GM19468 (cell line): Measurements from ENCODE around the gene DYNLT4.
"Not testable (repeated sequence)": the region's sequence is repeated elsewhere in the genome, so short reads cannot be mapped to it uniquely, and the experiment has no call there.

Experiments used
- ATAC-seq: cut with Tn5 transposase; IDR thresholded peaks from one replicate; pipeline ENCODE4 v1.9.1; 2021; ENCODE audit warnings: mild to moderate bottlenecking, moderate library complexity, moderate number of reproducible peaks; ENCODE audit not compliant: unreplicated experiment; ENCODE audit errors: extremely low read depth

Gene DYNLT4, protein sequence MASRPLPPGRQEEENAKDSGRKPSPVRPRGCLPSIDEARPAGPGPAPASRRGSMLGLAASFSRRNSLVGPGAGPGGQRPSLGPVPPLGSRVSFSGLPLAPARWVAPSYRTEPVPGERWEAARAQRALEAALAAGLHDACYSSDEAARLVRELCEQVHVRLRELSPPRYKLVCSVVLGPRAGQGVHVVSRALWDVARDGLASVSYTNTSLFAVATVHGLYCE

DNA sequence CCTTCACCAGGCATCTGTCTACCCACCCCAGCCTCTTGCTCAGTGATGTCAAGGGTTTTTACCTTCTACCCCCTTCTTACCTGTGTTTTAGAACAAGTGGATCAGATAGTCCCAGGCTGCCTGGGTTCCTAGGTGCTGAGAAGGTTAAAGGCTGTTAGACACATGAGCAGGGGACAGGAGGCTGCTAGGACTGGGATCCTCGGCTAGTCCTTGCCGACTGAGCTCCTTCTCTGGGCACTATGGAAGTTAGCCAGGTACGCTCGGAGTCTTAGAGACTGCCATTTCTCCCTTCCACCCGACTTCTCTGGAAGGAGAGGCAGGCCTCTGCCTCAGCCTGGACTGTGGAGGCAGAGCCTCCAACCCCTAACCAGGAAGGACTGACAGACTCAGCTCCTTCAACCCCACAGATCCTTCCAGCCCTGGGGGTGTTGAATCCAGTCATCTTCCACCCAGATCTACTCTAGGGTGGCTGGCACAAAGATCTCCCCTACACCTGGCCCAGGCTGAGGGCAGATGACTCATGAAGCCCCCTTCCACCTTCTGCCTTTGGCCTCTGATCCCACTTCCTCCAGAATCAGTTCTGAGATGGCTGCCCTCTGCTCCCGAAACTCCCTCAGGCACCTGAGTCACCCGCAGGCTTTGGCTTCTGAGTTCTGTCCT, at the start of gene DYNLT4:
Gene DYNLT4 (minus strand): TSS at position 648 of the 660 bp plus-strand sequence. CDS start 683 bp downstream, outside the sequence.
- ATAC-seq: no peak

DNA sequence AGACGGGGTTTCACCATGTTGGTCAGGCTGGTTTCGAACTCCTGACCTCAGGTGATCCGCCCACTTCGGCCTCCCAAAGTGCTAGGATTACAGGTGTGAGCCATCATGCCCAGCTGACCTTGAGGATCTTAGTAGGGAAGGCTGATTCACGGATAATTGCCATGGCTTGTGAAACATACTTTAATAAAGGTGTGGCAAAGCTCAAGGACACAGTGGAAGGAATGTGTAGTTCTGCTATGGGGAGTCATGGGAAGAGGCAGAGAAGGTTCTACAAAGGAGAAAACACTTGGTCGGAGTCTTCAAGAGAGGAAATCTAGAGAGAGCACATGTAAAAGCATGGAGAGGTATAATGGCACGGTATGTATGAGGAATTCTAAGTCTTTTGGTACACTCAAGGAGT, 48.6 kb upstream of the DYNLT4 start:
- ATAC-seq: no peak

GRCh38 chr1:44854970-44855369, 47.8 kb upstream of the DYNLT4 start:
- no peak for ATAC-seq

DNA sequence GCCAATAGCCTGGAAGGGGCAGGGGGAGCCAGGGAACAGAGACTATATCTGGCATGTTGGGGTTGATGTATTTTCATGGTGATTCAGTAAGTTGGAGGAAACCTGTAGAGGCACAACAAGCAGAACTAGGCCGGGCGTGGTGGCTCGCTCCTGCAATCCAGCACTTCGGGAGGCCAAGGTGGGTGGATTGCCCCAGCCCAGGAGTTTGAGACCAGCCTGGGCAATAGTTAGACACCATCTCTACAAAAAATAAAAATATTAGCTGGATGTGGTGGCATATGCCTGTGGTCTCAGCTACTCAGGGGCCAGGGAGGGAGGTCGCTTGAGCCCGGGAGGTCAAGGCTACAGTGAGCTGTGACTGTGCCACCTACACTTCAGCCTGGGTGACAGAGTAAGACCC, 46.0 kb upstream of the DYNLT4 start:
- no peak for ATAC-seq

- no peak for ATAC-seq
These were observed 44.2 kb upstream of the DYNLT4 start for GRCh38 chr1:44851308-44851707.

GRCh38 chr1:44849575-44850132, 42.5 kb upstream of the DYNLT4 start:
- ATAC-seq: no peak

DNA sequence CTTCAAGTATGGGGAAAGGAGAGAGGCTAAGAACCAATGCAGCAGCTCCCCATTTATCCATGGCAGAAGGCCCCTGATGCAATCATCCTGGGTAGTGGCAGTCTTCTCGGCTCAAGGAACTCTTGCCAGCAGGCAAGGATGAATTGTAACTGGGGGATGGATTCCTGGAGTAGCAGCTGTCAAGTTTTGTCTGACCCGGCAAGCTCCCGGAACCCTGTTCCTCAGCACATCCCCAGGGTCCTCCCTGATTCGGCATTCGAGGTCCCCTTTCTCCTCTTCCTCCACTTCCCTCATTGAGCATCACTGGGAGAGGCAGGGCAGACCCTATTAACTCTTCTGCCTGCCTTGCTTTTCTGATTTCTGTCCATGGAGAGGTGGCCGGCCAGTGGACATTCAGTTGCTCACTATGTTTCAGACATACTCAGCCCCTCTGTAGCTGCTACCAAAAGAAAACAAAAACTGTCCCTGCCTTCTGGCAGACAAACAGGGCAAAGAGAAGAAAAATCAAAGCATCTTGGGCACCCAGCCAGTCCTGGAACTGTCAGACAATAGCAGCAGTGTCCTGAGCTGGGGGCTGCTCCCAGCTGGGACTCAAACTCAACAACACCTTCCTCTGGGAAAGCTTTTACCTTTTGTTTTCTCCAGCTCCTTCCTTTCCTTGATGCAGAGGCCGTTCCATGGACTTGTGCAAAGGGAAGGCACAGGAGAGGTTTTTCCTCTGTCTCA, 41.5 kb upstream of the DYNLT4 start:
- ATAC-seq: no peak

GRCh38 chr1:44847845-44848244, 40.7 kb upstream of the DYNLT4 start:
- ATAC-seq: no peak

DNA sequence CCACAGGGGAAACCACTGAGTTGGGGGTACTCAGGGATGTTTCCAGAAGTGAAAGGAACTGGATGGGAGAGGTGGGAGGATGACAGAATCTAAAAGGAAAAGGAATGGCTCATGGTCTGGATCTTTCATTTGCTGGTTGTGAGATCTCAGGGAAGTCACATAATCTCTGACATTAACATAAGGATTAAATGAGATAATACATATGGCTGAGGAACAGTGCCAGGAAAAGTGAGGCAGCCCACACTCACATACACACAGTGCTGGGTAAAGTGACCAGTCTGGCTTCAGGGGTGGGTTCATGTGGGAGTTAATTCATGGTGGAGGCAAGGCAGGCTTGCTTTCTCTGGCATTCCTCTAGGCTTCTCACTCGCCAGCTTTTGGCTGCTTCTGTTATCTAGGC, 39.8 kb upstream of the DYNLT4 start:
- no peak for ATAC-seq

DNA sequence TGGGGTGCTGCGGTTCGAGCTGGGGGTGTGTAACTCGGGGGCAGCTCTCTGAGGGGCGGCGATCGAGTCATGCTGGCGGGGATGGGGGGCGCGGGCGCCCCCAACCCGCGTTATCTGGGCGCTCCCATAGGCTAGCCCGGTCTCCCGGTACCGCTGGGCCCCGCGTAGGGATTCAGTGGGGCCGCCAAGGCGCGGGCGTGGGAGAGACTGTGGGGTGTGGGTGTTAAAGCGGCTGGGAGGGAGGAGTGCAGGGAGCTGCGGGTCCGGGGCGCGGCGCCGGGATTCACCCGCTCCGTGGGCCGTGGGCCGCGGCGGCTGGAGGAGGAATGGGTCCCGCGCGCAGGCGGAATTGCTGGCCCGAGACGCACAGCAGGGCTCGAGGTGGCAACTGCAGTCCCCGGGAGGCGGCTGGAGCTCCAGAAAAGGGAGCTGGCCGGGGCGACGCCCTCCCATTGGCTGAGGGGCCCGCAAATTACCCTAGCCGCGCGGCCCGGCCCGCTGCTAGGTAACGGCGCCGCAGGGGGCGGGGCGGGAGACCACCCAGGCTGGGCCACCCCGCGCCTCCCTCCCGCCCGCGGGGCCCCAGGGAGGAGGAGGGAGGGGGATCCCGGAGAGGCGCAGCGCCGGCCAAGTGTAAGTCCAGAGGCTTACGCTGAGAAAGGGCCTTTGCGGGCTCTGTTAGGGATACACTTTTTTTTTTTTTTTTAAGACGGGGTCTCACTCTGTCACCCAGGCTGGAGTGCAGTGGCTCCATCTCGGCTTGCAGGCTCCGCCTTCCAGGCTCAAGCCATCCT, 35.9 kb upstream of the DYNLT4 start, which contains the start of gene PTCH2:
Gene PTCH2 (minus strand): TSS at position 392 of the 794 bp plus-strand sequence. CDS start 321 bp downstream, at position 71.
- no peak for ATAC-seq

- no peak for ATAC-seq
These were observed 35.3 kb upstream of the DYNLT4 start for GRCh38 chr1:44842486-44842861.

DNA sequence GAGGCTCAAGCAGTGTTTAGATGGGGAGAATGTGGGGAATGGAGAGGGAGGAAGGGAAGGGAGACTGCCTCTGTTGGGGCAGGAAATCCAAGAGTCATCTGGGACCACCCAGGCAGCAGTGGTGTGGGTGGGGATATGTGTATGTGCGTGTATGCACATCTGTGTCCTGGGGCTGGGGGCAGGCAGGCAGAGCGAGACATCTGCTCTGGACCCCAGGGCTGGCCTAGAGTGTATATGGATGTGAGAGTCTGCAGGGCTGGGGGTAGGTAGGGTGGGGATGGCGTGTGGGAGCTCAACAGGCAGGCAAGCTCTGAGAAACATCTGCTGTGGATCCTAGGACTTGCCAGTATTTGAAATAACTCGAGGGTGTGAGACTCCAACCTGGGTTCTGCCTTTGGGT, 32.4 kb upstream of the DYNLT4 start:
- no peak for ATAC-seq

DNA sequence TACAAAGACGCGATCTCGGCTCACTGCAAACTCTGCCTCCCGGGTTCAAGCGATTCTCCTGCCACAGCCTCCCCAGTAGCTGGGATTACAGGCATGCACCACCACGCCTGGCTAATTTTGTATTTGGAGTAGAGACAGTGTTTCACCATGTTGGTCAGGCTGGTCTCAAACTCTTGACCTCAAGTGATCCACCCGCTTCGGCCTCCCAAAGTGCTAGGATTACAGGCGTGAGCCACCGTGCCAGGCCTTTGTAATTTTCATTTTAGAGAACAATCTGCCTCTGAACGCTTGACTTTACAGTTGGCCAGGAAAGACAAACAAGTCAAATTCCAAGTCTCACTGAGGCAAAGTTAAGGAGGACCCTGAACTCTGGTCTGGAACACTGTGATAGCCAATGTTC, 31.1 kb upstream of the DYNLT4 start:
- ATAC-seq: not testable (repeated sequence)

- no peak for ATAC-seq
These were observed 28.9 kb upstream of the DYNLT4 start for GRCh38 chr1:44835738-44836675.

GRCh38 chr1:44834328-44834727, 27.2 kb upstream of the DYNLT4 start:
- no peak for ATAC-seq

DNA sequence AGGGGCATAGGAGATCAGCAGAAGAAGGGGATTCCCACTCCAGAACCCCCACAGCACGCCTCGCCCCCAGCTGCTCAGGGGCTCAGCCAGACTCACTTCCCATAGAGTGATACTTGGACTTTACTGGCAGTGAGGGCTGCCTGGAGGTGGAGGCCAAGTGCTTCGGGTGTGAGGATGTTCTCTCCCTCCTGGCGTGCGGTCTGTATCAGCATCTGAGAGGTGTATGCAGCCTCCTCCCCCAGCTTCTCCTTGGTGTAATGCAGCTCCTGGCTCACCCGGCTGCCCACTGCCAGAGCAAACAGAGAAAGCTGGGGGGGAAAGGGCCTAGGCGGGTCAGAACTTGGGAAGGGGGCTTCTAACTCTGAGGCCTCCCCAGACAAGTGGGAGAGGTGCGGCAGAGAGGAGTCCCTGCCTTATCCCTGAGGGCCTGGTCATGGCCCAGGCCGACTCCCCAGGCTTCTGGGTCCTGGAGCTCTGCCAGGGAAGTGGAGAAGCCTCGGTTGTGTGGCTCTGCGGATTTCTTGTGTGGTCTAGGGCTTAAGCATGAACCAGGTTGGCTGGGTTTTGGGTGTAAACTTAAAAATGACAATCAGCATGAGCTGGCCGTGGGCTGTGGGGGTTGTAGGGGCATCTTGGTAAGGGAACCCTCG, 25.0 kb upstream of the DYNLT4 start:
- no peak for ATAC-seq

- no peak for ATAC-seq
These were observed 24.4 kb upstream of the DYNLT4 start for GRCh38 chr1:44831516-44831915.

- no peak for ATAC-seq
These were observed 23.8 kb upstream of the DYNLT4 start for GRCh38 chr1:44830900-44831304.
